ENCODE data around the gene RABGAP1L. TPM values are rescaled to one million over a fixed set of nuclear protein-coding genes. Genes with fewer than 3 reads are reported as not detected.

The RABGAP1L gene
- total RNA-seq, 2 donors from 2014 or later = 148 to 174 TPM

GRCh38 chr1:174358786-174359453, 199.6 kb downstream of the RABGAP1L start:
- H3K36me3 ChIP-seq = no peaks in the 10 kb centered on the region
- H3K4me1 ChIP-seq = peaks cover 0 to 14% of the 10 kb centered on the region in 2 donors
- H3K27me3 ChIP-seq = no peaks in the 10 kb centered on the region
- no peaks in the 10 kb centered on the region for H3K9me3 ChIP-seq
- H3K27ac ChIP-seq = peak overlapping the region in 1 of 2 donors; percentile 30
- TF ChIP-seq, protein P1, sequence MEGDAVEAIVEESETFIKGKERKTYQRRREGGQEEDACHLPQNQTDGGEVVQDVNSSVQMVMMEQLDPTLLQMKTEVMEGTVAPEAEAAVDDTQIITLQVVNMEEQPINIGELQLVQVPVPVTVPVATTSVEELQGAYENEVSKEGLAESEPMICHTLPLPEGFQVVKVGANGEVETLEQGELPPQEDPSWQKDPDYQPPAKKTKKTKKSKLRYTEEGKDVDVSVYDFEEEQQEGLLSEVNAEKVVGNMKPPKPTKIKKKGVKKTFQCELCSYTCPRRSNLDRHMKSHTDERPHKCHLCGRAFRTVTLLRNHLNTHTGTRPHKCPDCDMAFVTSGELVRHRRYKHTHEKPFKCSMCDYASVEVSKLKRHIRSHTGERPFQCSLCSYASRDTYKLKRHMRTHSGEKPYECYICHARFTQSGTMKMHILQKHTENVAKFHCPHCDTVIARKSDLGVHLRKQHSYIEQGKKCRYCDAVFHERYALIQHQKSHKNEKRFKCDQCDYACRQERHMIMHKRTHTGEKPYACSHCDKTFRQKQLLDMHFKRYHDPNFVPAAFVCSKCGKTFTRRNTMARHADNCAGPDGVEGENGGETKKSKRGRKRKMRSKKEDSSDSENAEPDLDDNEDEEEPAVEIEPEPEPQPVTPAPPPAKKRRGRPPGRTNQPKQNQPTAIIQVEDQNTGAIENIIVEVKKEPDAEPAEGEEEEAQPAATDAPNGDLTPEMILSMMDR (IDR thresholded peaks at IDR 0.05) = no peak
- H3K4me3 ChIP-seq = no peak overlapping the region
- DNase-seq (ENCODE audit: low spot score) = no peak

- H3K36me3 ChIP-seq = no peaks in the 10 kb centered on the region
- H3K4me1 ChIP-seq = peaks cover 0 to 14% of the 10 kb centered on the region in 2 donors
- peak overlapping the region in 1 of 2 donors; percentile 30 for H3K27ac ChIP-seq
- no peak for DNase-seq (ENCODE audit: low spot score)
- TF ChIP-seq, protein P1 (IDR thresholded peaks at IDR 0.05) = no peak
- no peaks in the 10 kb centered on the region for H3K27me3 ChIP-seq
- no peak overlapping the region for H3K4me3 ChIP-seq
- H3K9me3 ChIP-seq = no peaks in the 10 kb centered on the region
Observed at GRCh38 chr1:174359454-174359805, 200.1 kb downstream of the RABGAP1L start.

DNA sequence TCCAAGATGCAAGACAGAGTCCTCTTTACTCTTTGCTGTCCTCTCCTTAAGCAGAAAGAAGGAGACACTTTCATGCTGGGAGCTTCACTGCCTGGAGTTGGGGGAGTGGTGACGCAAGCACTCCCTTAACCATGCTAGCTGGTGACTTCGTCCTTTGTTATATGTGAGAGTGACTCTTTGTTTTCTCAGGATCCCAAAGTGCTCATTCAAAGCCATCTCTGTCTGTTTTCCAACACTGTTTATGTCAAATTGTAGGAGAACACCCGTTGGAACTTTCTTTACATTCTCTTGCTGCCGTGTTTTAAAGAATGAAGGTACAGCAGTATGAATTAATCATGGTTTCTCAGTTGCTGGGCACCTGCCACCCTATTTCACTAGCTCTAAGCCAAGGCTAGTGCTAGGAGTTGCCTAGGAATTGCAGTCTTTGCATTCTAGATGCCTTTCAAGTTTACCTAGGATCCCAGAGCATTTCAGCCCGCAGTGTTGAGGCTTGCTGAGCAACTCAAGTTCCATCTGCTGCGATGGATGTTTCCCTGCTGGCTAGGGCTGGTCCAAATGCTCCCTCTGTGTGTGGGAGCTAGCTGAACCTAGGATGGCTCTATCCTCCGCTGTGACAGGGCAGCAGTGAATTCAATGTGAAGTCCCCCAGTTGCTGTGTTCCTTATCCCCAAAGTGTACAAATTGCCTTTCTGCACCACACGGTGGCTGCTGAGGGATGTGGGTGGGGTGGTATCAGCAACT, 205.8 kb downstream of the RABGAP1L start:
- Histone ChIP-seq H3K27ac (no peak overlapping the region), H3K27me3 (no peaks in the 10 kb centered on the region), H3K9me3 (no peaks in the 10 kb centered on the region), H3K36me3 (no peaks in the 10 kb centered on the region), H3K4me1 (no peaks in the 10 kb centered on the region), H3K4me3 (no peak overlapping the region)
- DNase-seq (ENCODE audit: low spot score) = no peak
- TF ChIP-seq, protein P1 (IDR thresholded peaks at IDR 0.05) = no peak

DNA sequence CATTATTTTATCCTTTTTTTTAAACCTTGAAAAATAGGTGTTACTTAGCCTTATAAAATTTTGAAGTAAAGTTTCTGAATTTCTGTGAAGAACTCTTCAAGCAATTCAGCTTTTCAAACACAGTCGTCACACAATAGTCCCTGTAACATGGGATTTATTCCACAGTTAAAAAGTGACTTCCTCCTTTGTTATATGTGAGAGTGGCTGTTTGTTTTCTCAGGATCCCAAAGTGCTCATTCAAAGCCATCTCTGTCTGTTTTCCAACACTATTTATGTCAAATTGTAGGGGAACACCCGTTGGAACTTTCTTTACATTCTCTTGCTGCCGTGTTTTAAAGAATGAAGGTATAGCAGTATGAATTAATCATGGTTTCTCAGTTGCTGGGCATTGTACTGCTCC, 207.6 kb downstream of the RABGAP1L start:
- Histone ChIP-seq H3K36me3 (no peaks in the 10 kb centered on the region), H3K27me3 (no peaks in the 10 kb centered on the region), H3K9me3 (no peaks in the 10 kb centered on the region), H3K4me1 (no peaks in the 10 kb centered on the region), H3K4me3 (no peak overlapping the region), H3K27ac (no peak overlapping the region)
- TF ChIP-seq, protein P1 (IDR thresholded peaks at IDR 0.05) = no peak
- no peak for DNase-seq (ENCODE audit: low spot score)

- H3K27ac ChIP-seq = no peak overlapping the region
- H3K9me3 ChIP-seq = no peaks in the 10 kb centered on the region
- H3K4me3 ChIP-seq = no peak overlapping the region
- DNase-seq (ENCODE audit: low spot score) = no peak
- H3K36me3 ChIP-seq = no peaks in the 10 kb centered on the region
- TF ChIP-seq, protein P1 (IDR thresholded peaks at IDR 0.05) = no peak
- no peaks in the 10 kb centered on the region for H3K4me1 ChIP-seq
- no peaks in the 10 kb centered on the region for H3K27me3 ChIP-seq
Observed at GRCh38 chr1:174367892-174368291, 208.6 kb downstream of the RABGAP1L start.
